Lung (tissue), 12 donors: Measurements from ENCODE around the gene LVRN. TPM values are rescaled to one million over a fixed set of nuclear protein-coding genes. Genes with fewer than 3 reads are reported as not detected.

ENCODE experiments used
- ATAC-seq: fragments of 200-7000 bp; cut with Tn5 transposase; one replicate; pipeline ENCODE4 v1.9.1; 2020; ENCODE audit warnings: moderate number of reproducible peaks; ENCODE audit not compliant: insufficient read depth, low FRiP score
- DNase-seq, 3 donors: peaks; one replicate each; pipeline ENCODE4 v3.0.0-alpha.2; 2013 to 2017
- H3K27ac ChIP-seq, 2 donors: one replicate each; pipeline ENCODE4 v1.5.1; 2013; ENCODE audit warnings: mild to moderate bottlenecking in 2 of 2, moderate library complexity in 2 of 2, control low read depth in 1 of 2, inconsistent platforms in 1 of 2, low read depth in 1 of 2, low read length in 1 of 2
- H3K27me3 ChIP-seq, 3 donors: one replicate each; pipeline ENCODE4 v1.5.1; 2013; ENCODE audit warnings: low read length in 2 of 3; ENCODE audit not compliant: control insufficient read depth in 3 of 3, insufficient read depth in 3 of 3
- H3K36me3 ChIP-seq, 4 donors: one replicate each; pipeline ENCODE4 v1.5.1; 2013; ENCODE audit warnings: low read length in 4 of 4, mild to moderate bottlenecking in 1 of 4, moderate library complexity in 1 of 4; ENCODE audit not compliant: control insufficient read depth in 4 of 4, insufficient read depth in 4 of 4
- H3K4me1 ChIP-seq, 5 donors: one replicate each; pipeline ENCODE4 v1.5.1; 2013; ENCODE audit warnings: low read length in 5 of 5, mild to moderate bottlenecking in 2 of 5, moderate library complexity in 1 of 5; ENCODE audit not compliant: control insufficient read depth in 5 of 5, insufficient read depth in 5 of 5
- H3K4me3 ChIP-seq: one replicate; pipeline ENCODE4 v1.5.1; 2013; ENCODE audit warnings: mild to moderate bottlenecking, control low read depth, moderate library complexity
- H3K9ac ChIP-seq, 2 donors: one replicate each; pipeline ENCODE4 v1.5.1; 2013; ENCODE audit warnings: low read length in 2 of 2, control low read depth in 1 of 2; ENCODE audit not compliant: insufficient read depth in 1 of 2
- H3K9me3 ChIP-seq, 4 donors: one replicate each; pipeline ENCODE4 v1.5.1; 2013; ENCODE audit warnings: low read length in 3 of 4, mild to moderate bottlenecking in 1 of 4, moderate library complexity in 1 of 4; ENCODE audit not compliant: control insufficient read depth in 4 of 4, insufficient read depth in 3 of 4
- WGBS, 2 donors: extraction: QIAGEN DNeasy Blood & Tissue Kit; methylation state at CpG; one replicate each; pipeline ENCODE4 v1.1.7; 2013; 5-methylcytosine and 5-hydroxymethylcytosine counted together
- polyA plus RNA-seq, 2 donors: library from polyadenylated mRNA; stranded (reverse); fragments of 200-250 nt; gene quantifications; one replicate each; pipeline ENCODE4 v1.2.1, GENCODE V29; 2013
- total RNA-seq, 2 donors: library from RNA; depleted of rRNA in 1 of 2; stranded (reverse); fragments of >200 nt in 1 of 2; gene quantifications; one replicate each; pipeline ENCODE4 v1.2.1, GENCODE V29; 2014 to 2021
- TF ChIP-seq, protein P1 (sequence below): IDR thresholded peaks from 2 replicates; pipeline ENCODE4 v1.5.1; 2012; ENCODE audit warnings: mild to moderate bottlenecking; ENCODE audit errors: control extremely low read depth, extremely low read depth
- donor health status: control.
- donor health status: control.
- donor health status: Bipolar disorder and iron deficiency.
- donor health status: healthy.
- donor health status: DM: yes; HTN: yes; CAD: no.

Gene LVRN
- total and polyA plus RNA-seq, 4 donors = 0.10 to 0.94 (median 0.17) TPM

GRCh38 chr5:115963566-115963965, 1.3 kb downstream of the LVRN start:
- H3K36me3 ChIP-seq = no peaks in the 10 kb centered on the region
- WGBS, 2 donors = 26 to 30% methylated on average over 17 of the region's 17 CpGs
- ATAC-seq (no peak), DNase-seq (no peak)
- H3K27me3 ChIP-seq = peaks cover 6 to 77% (median 49%) of the 10 kb centered on the region in 3 donors
- no peak overlapping the region for H3K27ac ChIP-seq
- H3K9me3 ChIP-seq = peaks cover 0 to 11% (median 1%) of the 10 kb centered on the region in 4 donors
- peaks cover 0 to 14% (median 0%) of the 10 kb centered on the region in 5 donors for H3K4me1 ChIP-seq
- TF ChIP-seq, protein P1, sequence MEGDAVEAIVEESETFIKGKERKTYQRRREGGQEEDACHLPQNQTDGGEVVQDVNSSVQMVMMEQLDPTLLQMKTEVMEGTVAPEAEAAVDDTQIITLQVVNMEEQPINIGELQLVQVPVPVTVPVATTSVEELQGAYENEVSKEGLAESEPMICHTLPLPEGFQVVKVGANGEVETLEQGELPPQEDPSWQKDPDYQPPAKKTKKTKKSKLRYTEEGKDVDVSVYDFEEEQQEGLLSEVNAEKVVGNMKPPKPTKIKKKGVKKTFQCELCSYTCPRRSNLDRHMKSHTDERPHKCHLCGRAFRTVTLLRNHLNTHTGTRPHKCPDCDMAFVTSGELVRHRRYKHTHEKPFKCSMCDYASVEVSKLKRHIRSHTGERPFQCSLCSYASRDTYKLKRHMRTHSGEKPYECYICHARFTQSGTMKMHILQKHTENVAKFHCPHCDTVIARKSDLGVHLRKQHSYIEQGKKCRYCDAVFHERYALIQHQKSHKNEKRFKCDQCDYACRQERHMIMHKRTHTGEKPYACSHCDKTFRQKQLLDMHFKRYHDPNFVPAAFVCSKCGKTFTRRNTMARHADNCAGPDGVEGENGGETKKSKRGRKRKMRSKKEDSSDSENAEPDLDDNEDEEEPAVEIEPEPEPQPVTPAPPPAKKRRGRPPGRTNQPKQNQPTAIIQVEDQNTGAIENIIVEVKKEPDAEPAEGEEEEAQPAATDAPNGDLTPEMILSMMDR = no peak
- H3K4me3 ChIP-seq = no peak overlapping the region
- no peak overlapping the region for H3K9ac ChIP-seq

- Histone ChIP-seq H3K9ac (no peak overlapping the region), H3K4me1 (no peaks in the 10 kb centered on the region), H3K9me3 (no peaks in the 10 kb centered on the region), H3K36me3 (no peaks in the 10 kb centered on the region), H3K4me3 (no peak overlapping the region), H3K27ac (no peak overlapping the region), H3K27me3 (peaks cover 5 to 30% (median 7%) of the 10 kb centered on the region in 3 donors)
- WGBS, 2 donors = 85 to 91% methylated on average over 2 of the region's 2 CpGs
- ATAC-seq (no peak), DNase-seq (no peak)
- TF ChIP-seq, protein P1 = no peak
These were observed 6.5 kb downstream of the LVRN start for GRCh38 chr5:115968770-115969169.

- H3K9ac ChIP-seq = no peak overlapping the region
- no peak for ATAC-seq
- no peak overlapping the region for H3K4me3 ChIP-seq
- 49 to 66% methylated on average over 4 of the region's 4 CpGs for WGBS, 2 donors
- peaks cover 0 to 16% (median 0%) of the 10 kb centered on the region in 5 donors for H3K4me1 ChIP-seq
- TF ChIP-seq, protein P1 = no peak
- DNase-seq = no peak
- no peak overlapping the region for H3K27ac ChIP-seq
- H3K27me3 ChIP-seq = no peaks in the 10 kb centered on the region
- H3K9me3 ChIP-seq = no peaks in the 10 kb centered on the region
- no peaks in the 10 kb centered on the region for H3K36me3 ChIP-seq
These were observed 14.8 kb downstream of the LVRN start for GRCh38 chr5:115977096-115977495.

DNA sequence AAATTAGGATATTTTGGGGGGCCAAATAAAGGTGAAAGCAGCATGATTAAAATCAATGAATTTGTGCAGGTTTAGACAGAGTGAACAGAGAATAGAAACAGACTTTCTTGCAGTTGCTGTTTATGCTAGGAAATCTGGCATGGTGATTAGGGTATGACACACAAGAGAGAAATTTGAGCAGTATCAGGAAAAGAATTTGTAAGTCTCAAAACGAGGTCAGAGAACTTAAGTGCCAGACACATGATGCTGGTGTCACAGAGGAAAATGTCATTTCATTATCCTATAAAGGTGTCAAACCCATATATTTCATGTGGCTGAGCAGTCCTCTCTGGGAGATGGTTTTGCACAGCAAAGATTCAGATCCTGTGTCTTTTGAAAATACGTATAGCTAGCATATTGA, 15.7 kb downstream of the LVRN start:
- Histone ChIP-seq H3K36me3 (no peaks in the 10 kb centered on the region), H3K4me1 (peaks cover 0 to 16% (median 0%) of the 10 kb centered on the region in 5 donors), H3K27me3 (no peaks in the 10 kb centered on the region), H3K27ac (no peak overlapping the region), H3K9me3 (no peaks in the 10 kb centered on the region), H3K9ac (no peak overlapping the region), H3K4me3 (no peak overlapping the region)
- DNase-seq (peak; percentile 21 to 82 (median 75)), ATAC-seq (no peak)
- TF ChIP-seq, protein P1 = no peak
- 57 to 72% methylated on average over 2 of the region's 2 CpGs for WGBS, 2 donors
